Epidermal melanocyte (primary cell): ENCODE measurements around the gene KRT71.
A peak's percentile ranks its signal among the peaks of the same experiment; 100 is the strongest.

Source experiments
- DNase-seq: peaks from one replicate; pipeline ENCODE4 v3.0.0; 2011; ENCODE audit warnings: low spot score; ENCODE audit not compliant: insufficient read length

KRT71 gene

GRCh38 chr12:52539083-52539820 is 13.7 kb downstream of the KRT71 start:
- peak; percentile 59 for DNase-seq

GRCh38 chr12:52537101-52537500 is 15.8 kb downstream of the KRT71 start:
- no peak for DNase-seq

DNA sequence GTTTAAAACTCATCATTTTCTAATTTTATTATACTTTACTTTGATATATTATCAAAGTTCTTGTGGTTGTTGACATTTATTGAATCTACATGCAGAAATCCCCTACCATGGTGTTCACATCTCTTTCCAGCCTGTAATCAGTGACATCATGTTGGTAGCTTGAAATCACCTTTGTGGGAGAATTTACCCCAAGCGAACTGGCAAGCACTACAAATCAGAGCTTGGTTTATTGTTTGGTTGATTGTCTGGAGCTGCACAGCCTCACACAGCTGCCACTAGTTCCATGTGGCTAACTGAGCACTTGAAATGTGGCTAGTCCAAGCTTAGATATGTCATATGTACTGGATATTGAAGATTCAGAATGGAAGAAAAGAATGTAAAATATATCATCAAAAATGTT is 17.4 kb downstream of the KRT71 start:
- DNase-seq = no peak

GRCh38 chr12:52534482-52534881 is 18.5 kb downstream of the KRT71 start:
- no peak for DNase-seq

- no peak for DNase-seq
Measured at GRCh38 chr12:52533686-52534470, 19.1 kb downstream of the KRT71 start.

- no peak for DNase-seq
Measured at GRCh38 chr12:52532636-52533035, 20.3 kb downstream of the KRT71 start.

- DNase-seq = no peak
Measured at GRCh38 chr12:52531566-52532300, 21.2 kb downstream of the KRT71 start.

DNA sequence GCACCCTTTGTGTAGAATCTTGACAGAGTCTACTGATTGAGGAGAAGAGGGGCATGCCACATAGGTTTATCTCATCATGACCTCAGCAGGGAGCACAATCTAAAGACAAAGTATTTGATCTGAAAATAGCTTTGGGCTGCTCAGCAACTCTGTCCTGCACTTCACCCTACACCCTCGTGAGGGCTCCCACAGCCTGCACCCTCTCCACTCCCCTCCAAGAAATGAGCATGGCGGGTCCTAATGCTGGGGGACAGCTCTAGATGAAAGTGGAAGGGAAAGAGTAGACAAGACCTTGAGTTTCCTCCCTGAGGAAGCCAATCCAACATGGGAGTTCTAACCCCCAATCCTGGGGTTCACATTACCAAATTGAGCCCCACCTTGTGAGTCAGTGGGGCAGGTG is 22.0 kb downstream of the KRT71 start:
- DNase-seq = no peak

DNA sequence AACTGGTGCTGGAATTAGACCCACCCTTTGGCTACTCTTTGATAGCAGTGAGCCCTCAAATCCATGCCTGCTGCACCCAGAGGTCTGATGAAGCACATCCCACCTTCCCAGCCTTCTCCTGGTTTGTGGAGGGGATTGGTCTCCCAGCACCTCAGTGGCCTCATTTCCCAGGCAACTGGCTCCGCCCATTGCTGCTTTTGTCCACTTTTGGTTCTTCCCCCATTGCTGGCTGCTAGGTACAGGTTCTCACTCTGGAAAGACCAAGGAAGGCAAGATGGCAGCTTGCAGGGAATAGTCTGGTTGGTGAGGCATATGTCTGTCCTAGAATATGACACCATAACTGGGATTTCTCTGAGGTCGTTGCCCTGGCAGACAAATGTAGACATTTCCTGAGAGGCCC is 22.6 kb downstream of the KRT71 start:
- DNase-seq = no peak

DNA sequence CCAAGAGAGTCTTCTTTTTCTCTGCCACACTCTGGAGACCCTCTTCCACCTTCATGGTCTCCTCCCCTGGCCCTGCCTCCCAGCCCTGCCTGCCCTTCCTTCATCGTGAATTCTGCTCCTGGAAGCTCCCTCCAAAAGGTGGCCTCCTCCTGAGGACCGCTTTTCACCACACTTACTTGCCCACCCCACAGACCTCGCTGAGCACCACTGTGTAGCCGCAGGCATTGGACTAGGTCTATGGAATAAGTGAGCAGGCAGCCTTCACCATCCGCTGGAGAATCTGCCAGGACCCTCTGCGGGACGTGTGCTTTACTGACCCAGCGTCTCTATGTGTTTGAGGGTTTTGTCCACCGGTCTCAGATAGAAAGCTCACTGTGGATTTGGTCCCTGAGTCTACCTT is 23.1 kb downstream of the KRT71 start:
- no peak for DNase-seq

- DNase-seq = no peak
Measured at GRCh38 chr12:52529417-52529816, 23.5 kb downstream of the KRT71 start.

DNA sequence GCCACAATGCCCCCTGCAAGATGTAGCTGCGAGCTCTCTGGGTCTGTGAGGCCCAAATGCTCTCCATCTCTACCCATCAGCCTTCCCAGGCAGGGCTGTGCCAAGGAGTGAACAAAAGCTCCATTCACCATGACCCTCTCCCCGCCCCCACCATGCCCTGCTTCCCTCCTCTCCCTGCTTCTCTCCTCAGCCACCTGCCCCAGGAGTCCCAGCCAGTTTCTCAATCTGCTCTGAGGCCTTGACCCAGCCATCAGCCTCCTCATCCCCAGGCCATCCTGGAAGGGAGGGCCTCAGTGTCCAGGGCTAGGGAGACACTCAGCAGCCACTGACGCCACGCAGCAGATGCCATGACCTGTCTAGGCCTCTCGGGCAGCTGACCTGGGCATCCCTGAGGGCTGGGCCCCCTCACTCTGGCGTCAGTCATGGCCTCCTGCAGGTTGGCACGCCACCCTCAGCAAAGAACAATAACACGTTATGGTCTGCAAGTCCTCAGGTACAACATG is 24.3 kb downstream of the KRT71 start:
- no peak for DNase-seq

DNA sequence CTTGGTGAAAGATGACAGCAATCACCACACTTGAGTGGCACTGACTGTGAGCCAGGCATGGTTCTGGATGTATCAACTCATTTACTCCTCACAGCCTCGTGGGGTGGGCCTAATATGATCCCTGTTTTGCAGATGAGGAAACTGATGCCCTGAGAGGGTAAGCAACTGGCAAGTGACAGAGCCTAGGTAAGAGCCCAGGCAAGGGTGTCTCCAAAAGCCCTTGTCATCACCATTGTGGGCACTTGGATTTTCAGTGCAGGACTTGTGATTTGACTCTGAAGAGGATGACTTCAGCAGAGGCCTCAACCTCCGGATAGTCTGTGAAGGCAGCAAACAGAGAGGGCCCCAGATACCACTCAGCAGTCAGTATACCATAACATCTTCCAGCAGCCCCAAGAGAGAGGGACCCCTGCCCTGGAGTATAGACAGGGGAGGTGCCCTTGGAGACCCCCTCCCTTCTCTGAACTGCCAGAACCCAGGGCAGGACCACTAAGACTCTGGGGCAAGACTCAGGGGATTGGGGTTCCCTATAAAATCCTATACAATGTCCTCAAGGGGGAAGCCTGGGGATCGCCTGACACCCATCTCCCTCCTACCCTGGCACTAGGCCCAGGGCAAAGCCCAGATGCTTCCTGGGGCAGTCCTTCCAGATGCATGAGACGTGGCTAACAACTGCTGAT is 25.7 kb downstream of the KRT71 start:
- DNase-seq = no peak

- DNase-seq = no peak
Measured at GRCh38 chr12:52526511-52526951, 26.4 kb downstream of the KRT71 start.

- no peak for DNase-seq
Measured at GRCh38 chr12:52525661-52526499, 27.1 kb downstream of the KRT71 start.

- no peak for DNase-seq
Measured at GRCh38 chr12:52524898-52525591, 27.9 kb downstream of the KRT71 start.

- DNase-seq = no peak
Measured at GRCh38 chr12:52524241-52524897, 28.6 kb downstream of the KRT71 start.

GRCh38 chr12:52523824-52524223 is 29.1 kb downstream of the KRT71 start:
- DNase-seq = no peak

DNA sequence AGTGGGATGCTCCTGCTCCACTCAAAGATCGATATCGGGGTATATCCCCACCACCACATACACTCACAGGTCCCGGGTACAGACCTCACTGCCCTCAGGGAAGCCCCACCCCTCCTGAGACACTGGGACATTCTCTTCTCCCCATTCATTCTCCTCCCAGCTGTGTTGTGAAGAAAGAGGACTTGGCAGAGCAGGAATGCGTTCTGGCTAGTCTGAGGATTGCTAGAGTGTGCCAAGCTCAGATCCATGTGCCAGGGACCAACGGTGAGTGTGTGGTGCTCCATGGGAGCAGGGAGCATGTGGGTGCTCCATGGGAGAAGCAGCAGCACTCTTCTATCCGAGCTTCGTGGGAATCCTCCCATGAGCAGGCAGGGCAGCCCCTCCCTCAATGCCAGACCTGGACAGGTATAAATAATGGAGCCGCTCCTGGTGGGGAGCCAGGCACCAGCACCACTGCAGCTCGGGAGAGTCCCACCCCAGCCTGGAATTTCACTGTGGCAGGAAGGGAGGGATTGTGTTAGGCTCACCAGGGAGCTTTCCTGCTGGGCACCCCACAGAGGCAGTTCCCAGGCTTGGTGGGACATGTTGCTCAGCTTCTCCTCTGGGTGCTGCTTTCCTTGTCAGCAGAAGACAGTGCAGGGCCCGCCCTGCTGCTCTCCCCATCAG is 30.5 kb downstream of the KRT71 start:
- DNase-seq = no peak
